H1 (cell line): ENCODE measurements around the gene NDUFA7. TPM values are rescaled to one million over a fixed set of nuclear protein-coding genes. Genes with fewer than 3 reads are reported as not detected.

Source experiments
- CTCF ChIA-PET: fragments of 300-600 bp; sonication (Branson Sonifier 250); formaldehyde crosslinking; loops from one replicate; lab custom pipeline; 2021; ENCODE audit not compliant: partially characterized antibody; lab: Charles Lee
- POLR2A ChIA-PET: fragments of 300-600 bp; sonication (Branson Sonifier 250); formaldehyde crosslinking; loops from one replicate; lab custom pipeline; 2021; ENCODE audit warnings: inconsistent platforms; ENCODE audit not compliant: partially characterized antibody; lab: Charles Lee
- DNase-seq, 2 experiments: peaks; one replicate each; pipeline versions ENCODE4 v3.0.0 to v3.0.0-alpha.2; 2010 to 2022; ENCODE audit warnings: low spot score in 2 of 2, low read depth in 1 of 2, mixed read lengths in 1 of 2
- FAIRE-seq: peaks from 2 replicates; lab custom pipeline; 2011; peaks lifted over from hg19 to GRCh38; lab: Jason Lieb, UNC
- H2AFZ ChIP-seq: 2 replicates; pipeline ENCODE4 v1.8.1; 2012; ENCODE audit warnings: low read length, inconsistent platforms
- H2AK5ac ChIP-seq: 2 replicates; pipeline ENCODE4 v1.6.1; 2013; ENCODE audit warnings: low read depth, low read length
- H2BK120ac ChIP-seq: replicated peaks from 2 replicates; pipeline ENCODE3; 2013; ENCODE audit warnings: low read depth, low read length, inconsistent platforms
- H2BK12ac ChIP-seq: 2 replicates; pipeline ENCODE4 v1.6.1; 2013; ENCODE audit warnings: low read depth, low read length
- H2BK15ac ChIP-seq: 2 replicates; pipeline ENCODE4 v1.6.1; 2013; ENCODE audit warnings: low read length
- H2BK20ac ChIP-seq: 2 replicates; pipeline ENCODE4 v1.6.1; 2013; ENCODE audit warnings: low read length
- H2BK5ac ChIP-seq: 2 replicates; pipeline ENCODE4 v1.6.1; 2013; ENCODE audit warnings: low read depth, low read length
- H3K14ac ChIP-seq: 2 replicates; pipeline ENCODE4 v1.6.1; 2013; ENCODE audit warnings: inconsistent platforms; ENCODE audit not compliant: insufficient read length
- H3K18ac ChIP-seq: 2 replicates; pipeline ENCODE4 v1.6.1; 2013; ENCODE audit warnings: low read length; ENCODE audit errors: extremely low read depth
- H3K23ac ChIP-seq: 2 replicates; pipeline ENCODE4 v1.6.1; 2013; ENCODE audit warnings: inconsistent platforms; ENCODE audit not compliant: insufficient read length
- H3K23me2 ChIP-seq: 2 replicates; pipeline ENCODE4 v1.6.1; 2013; ENCODE audit warnings: low read depth, low read length
- H3K27ac ChIP-seq: 2 replicates; pipeline ENCODE4 v1.6.1; 2011; ENCODE audit warnings: low read depth, low read length, inconsistent platforms
- H3K27me3 ChIP-seq, 4 experiments: replicated peaks in 1 of 4; 1 replicate in 1 of 4; 2 replicates in 3 of 4; pipeline versions ENCODE4 v1.6.1 to v1.8.1; 2011 to 2013; ENCODE audit warnings: low read length in 3 of 4, mild to moderate bottlenecking in 3 of 4, inconsistent platforms in 2 of 4, mixed read lengths in 2 of 4, moderate library complexity in 1 of 4; ENCODE audit not compliant: control insufficient read depth in 3 of 4, insufficient read depth in 3 of 4; ENCODE audit errors: extremely low read depth in 1 of 4
- H3K36me3 ChIP-seq, 4 experiments: 2 replicates each; pipeline versions ENCODE4 v1.6.1 to v1.8.1; 2011 to 2013; ENCODE audit warnings: mild to moderate bottlenecking in 4 of 4, low read length in 3 of 4, moderate library complexity in 2 of 4, control low read depth in 1 of 4, inconsistent platforms in 1 of 4; ENCODE audit not compliant: insufficient read depth in 4 of 4, control insufficient read depth in 2 of 4
- H3K4ac ChIP-seq: replicated peaks from 2 replicates; pipeline ENCODE3; 2013; ENCODE audit warnings: low read length, low read depth, mixed read lengths, inconsistent platforms; ENCODE audit not compliant: insufficient read length
- H3K4me1 ChIP-seq, 4 experiments: replicated peaks in 1 of 4; 1 replicate in 1 of 4; 2 replicates in 3 of 4; pipeline versions ENCODE4 v1.6.1 to v1.8.1; 2011 to 2013; ENCODE audit warnings: low read length in 3 of 4, inconsistent platforms in 2 of 4, mixed read lengths in 1 of 4; ENCODE audit not compliant: insufficient read depth in 4 of 4, control insufficient read depth in 3 of 4
- H3K4me2 ChIP-seq, 2 experiments: 2 replicates each; pipeline versions ENCODE4 v1.6.1 to v1.8.1; 2011 to 2013; ENCODE audit warnings: low read depth in 2 of 2, low read length in 2 of 2, control low read depth in 1 of 2, inconsistent platforms in 1 of 2, mild to moderate bottlenecking in 1 of 2; ENCODE audit not compliant: insufficient read depth in 1 of 2
- H3K4me3 ChIP-seq, 4 experiments: fragments of 200-600, 300-600 bp in 1 of 4; sonication (generic), shearing (Covaris generic), sonication (Bioruptor Twin) in 1 of 4; 2 replicates each; pipeline versions ENCODE4 v1.5.1 to v1.8.1; 2011 to 2016; ENCODE audit warnings: low read length in 4 of 4, low read depth in 3 of 4, control low read depth in 2 of 4, inconsistent platforms in 2 of 4, mild to moderate bottlenecking in 2 of 4, mixed read lengths in 1 of 4, moderate library complexity in 1 of 4; ENCODE audit not compliant: insufficient read depth in 2 of 4; ENCODE audit errors: extremely low read depth in 1 of 4
- H3K56ac ChIP-seq: replicated peaks from 2 replicates; pipeline ENCODE3; 2013; ENCODE audit warnings: low read depth, mild to moderate bottlenecking, mixed read lengths, low read length, inconsistent platforms; ENCODE audit not compliant: insufficient read length
- H3K79me1 ChIP-seq: 2 replicates; pipeline ENCODE4 v1.6.1; 2013; ENCODE audit warnings: low read depth, low read length, control low read depth
- H3K79me2 ChIP-seq, 2 experiments: 2 replicates each; pipeline versions ENCODE4 v1.6.1 to v1.8.1; 2012 to 2013; ENCODE audit warnings: low read length in 2 of 2, mild to moderate bottlenecking in 2 of 2, inconsistent platforms in 1 of 2; ENCODE audit not compliant: insufficient read depth in 2 of 2, control insufficient read depth in 1 of 2
- H3K9ac ChIP-seq, 4 experiments: replicated peaks in 1 of 4; 1 replicate in 1 of 4; 2 replicates in 3 of 4; pipeline versions ENCODE4 v1.6.1 to v1.8.1; 2011 to 2013; ENCODE audit warnings: low read depth in 3 of 4, low read length in 3 of 4, control low read depth in 2 of 4, mild to moderate bottlenecking in 2 of 4, moderate library complexity in 2 of 4, inconsistent platforms in 1 of 4; ENCODE audit errors: extremely low read depth in 1 of 4
- H3K9me3 ChIP-seq, 2 experiments: 2 replicates each; pipeline versions ENCODE4 v1.6.1 to v1.8.1; 2012 to 2013; ENCODE audit warnings: mild to moderate bottlenecking in 2 of 2, moderate library complexity in 2 of 2, control low read depth in 1 of 2, inconsistent platforms in 1 of 2, low read depth in 1 of 2, low read length in 1 of 2, mixed read lengths in 1 of 2; ENCODE audit not compliant: insufficient read depth in 2 of 2
- H4K20me1 ChIP-seq, 2 experiments: replicated peaks in 1 of 2; 2 replicates each; pipeline versions ENCODE3 to v1.8.1; 2011 to 2013; ENCODE audit warnings: inconsistent platforms in 2 of 2, low read length in 2 of 2, mild to moderate bottlenecking in 1 of 2; ENCODE audit not compliant: insufficient read depth in 2 of 2, control insufficient read depth in 1 of 2
- H4K5ac ChIP-seq: 2 replicates; pipeline ENCODE4 v1.6.1; 2013; ENCODE audit warnings: low read length, low read depth, mixed read lengths, inconsistent platforms; ENCODE audit not compliant: insufficient read length
- H4K8ac ChIP-seq: 2 replicates; pipeline ENCODE4 v1.8.0; 2013; ENCODE audit warnings: mild to moderate bottlenecking, moderate library complexity, low read length, inconsistent platforms; ENCODE audit not compliant: insufficient read depth; ENCODE audit errors: extremely low read depth
- H4K91ac ChIP-seq: replicated peaks from 2 replicates; pipeline ENCODE3; 2013; ENCODE audit warnings: low read length, mixed read lengths, inconsistent platforms; ENCODE audit not compliant: insufficient read length
- CTCF ChIP-seq, 3 experiments: IDR thresholded peaks; 1 replicate in 2 of 3; 2 replicates in 1 of 3; pipeline versions ENCODE4 v1.5.1 to v1.6.1; 2011; ENCODE audit warnings: low read length in 3 of 3, mild to moderate bottlenecking in 3 of 3, inconsistent platforms in 2 of 3, low read depth in 1 of 3, moderate library complexity in 1 of 3; ENCODE audit not compliant: insufficient read depth in 1 of 3; ENCODE audit errors: control extremely low read depth in 1 of 3
- NANOG ChIP-seq: IDR thresholded peaks from 2 replicates; pipeline ENCODE4 v1.6.1; 2011; ENCODE audit warnings: low read length, low read depth, mild to moderate bottlenecking, inconsistent platforms; ENCODE audit not compliant: insufficient read depth, poor library complexity, severe bottlenecking
- POLR2AphosphoS5 ChIP-seq: IDR thresholded peaks from 2 replicates; pipeline ENCODE4 v1.6.1; 2011; ENCODE audit warnings: low read depth, low read length
- RXRA ChIP-seq: IDR thresholded peaks from 2 replicates; pipeline ENCODE4 v1.6.1; 2011; ENCODE audit warnings: low read depth, mild to moderate bottlenecking, low read length, moderate library complexity; ENCODE audit not compliant: insufficient read depth
- WGBS, 2 experiments: shearing (Covaris generic) in 1 of 2; methylation state at CpG; one replicate each; pipeline versions ENCODE4 v1.1.6 to v1.1.7; 2013 to 2015; ENCODE audit warnings: low lambda C conversion rate in 2 of 2, mixed read lengths in 2 of 2, inconsistent platforms in 1 of 2, low coverage in 1 of 2, missing lambda C conversion rate in 1 of 2; ENCODE audit not compliant: insufficient replicate concordance in 2 of 2, insufficient coverage in 1 of 2, insufficient read length in 1 of 2; ENCODE audit errors: extremely low coverage in 1 of 2, missing lambda C conversion rate in 1 of 2; 5-methylcytosine and 5-hydroxymethylcytosine counted together
- polyA plus RNA-seq, 7 experiments: library from polyadenylated mRNA; depleted of rRNA in 3 of 7; stranded (reverse) in 5 of 7; unstranded in 2 of 7; fragments of >200 nt in 5 of 7; fragments of 200-250 nt in 2 of 7; gene quantifications; 1 replicate in 5 of 7; 2 replicates in 1 of 7; 4 replicates in 1 of 7; pipeline versions ENCODE4 v1.2.1 to v1.2.3, GENCODE V29; 2011 to 2013; ENCODE audit warnings: missing spikeins in 2 of 7, mixed read lengths in 2 of 7
- total RNA-seq: library from RNA; stranded (reverse); fragmentation: NEBNext Ultra II Directional; extraction: Animal tissue kit (Norgen Biotek cat#: 25700); gene quantifications from 2 replicates; pipeline ENCODE4 v1.2.1, GENCODE V29; 2021

The NDUFA7 gene
- total and polyA plus RNA-seq, 2 of the 8 experiments (the other 6 are each of a cell fraction or from before 2014, with no cell fraction given), result 54.4 to 286 TPM

GRCh38 chr19:8329996-8330395 is 8.8 kb upstream of the NDUFA7 start:
- Histone ChIP-seq H4K8ac (no peak overlapping the region), H3K9me3 (no peaks in the 10 kb centered on the region), H2BK5ac (no peak overlapping the region; the same call in 1 of the 2 replicates), H2BK12ac (no peak overlapping the region), H3K9ac (no peak overlapping the region), H3K79me2 (no peaks in the 10 kb centered on the region), H3K56ac (no peak overlapping the region), H4K91ac (no peak overlapping the region), H3K4me2 (no peak overlapping the region), H3K36me3 (peaks cover 0 to 4% (median 0%) of the 10 kb centered on the region in 4 experiments; a peak in 1 of 8 replicates), H2AK5ac (no peak overlapping the region), H4K20me1 (no peaks in the 10 kb centered on the region), H3K18ac (no peak overlapping the region), H2BK120ac (no peak overlapping the region), H2BK20ac (peak overlapping the region; percentile 72; the same call in 1 of the 2 replicates), H3K79me1 (no peaks in the 10 kb centered on the region), H3K27me3 (peaks cover 21 to 31% (median 30%) of the 10 kb centered on the region in 4 experiments), H3K23ac (no peak overlapping the region), H3K27ac (no peak overlapping the region), H3K4ac (no peak overlapping the region), H4K5ac (no peak overlapping the region), H2BK15ac (0 out of 2 replicates have a peak overlapping the region, but pooled peaks have one; percentile 5), H3K4me1 (peaks cover 0 to 17% (median 8%) of the 10 kb centered on the region in 4 experiments; a peak in 6 of 7 replicates), H3K23me2 (peaks cover 16% of the 10 kb centered on the region; the same call in 1 of the 2 replicates), H2AFZ (no peak overlapping the region), H3K4me3 (no peak overlapping the region), H3K14ac (no peak overlapping the region)
- TF ChIP-seq NANOG, result no peak
- no peak for TF ChIP-seq CTCF (IDR thresholded peaks at IDR 0.05; ENCODE audit: control extremely low read depth in 1 of 3, insufficient read depth in 1 of 3, low read depth in 1 of 3, low read length in 3 of 3)
- no peak for TF ChIP-seq POLR2AphosphoS5
- no peak for TF ChIP-seq RXRA
- FAIRE-seq (no peak), DNase-seq (no peak)
- CTCF ChIA-PET, result interaction anchor here (1.0 to 2.8 kb wide), 4 partner anchors 8 to 24 kb away, joined by 3 to 9 read pairs (median 3); partner anchors contain the start of gene RPS28
- WGBS, 2 experiments, result 80% methylated on average over 3 of the region's 3 CpGs; no CpG with 5 or more reads in 1 of the 2 experiments
- POLR2A ChIA-PET, result interaction anchor here (1.5 to 27.1 kb wide), 3 partner anchors 14 to 60 kb away, joined by 4 to 583 read pairs (median 7); partner anchors contain the start of genes CD320, KANK3, NDUFA7 and RAB11B
